ENCODE measurements around the gene DKKL1.

DKKL1 gene

GRCh38 chr19:49389406-49389805, 25.7 kb downstream of the DKKL1 start:
- Histone ChIP-seq H3K9ac (ENCODE audit: low read depth, low read length) (no peak overlapping the region), H3K27ac (ENCODE audit: low read depth, low read length) (no peak overlapping the region), H3K4me3 (ENCODE audit: low read depth, low read length) (no peak overlapping the region), H3K27me3 (ENCODE audit: control insufficient read depth, insufficient read depth, low read length) (no peaks in the 10 kb centered on the region), H3K9me3 (ENCODE audit: control insufficient read depth, insufficient read depth, low read length) (no peaks in the 10 kb centered on the region), H3K4me1 (ENCODE audit: control insufficient read depth, insufficient read depth, low read length) (no peaks in the 10 kb centered on the region), H3K36me3 (ENCODE audit: control insufficient read depth, insufficient read depth, low read length) (no peaks in the 10 kb centered on the region)

- Histone ChIP-seq H3K4me1 (ENCODE audit: control insufficient read depth, insufficient read depth, low read length) (no peaks in the 10 kb centered on the region), H3K9me3 (ENCODE audit: control insufficient read depth, insufficient read depth, low read length) (no peaks in the 10 kb centered on the region), H3K27ac (ENCODE audit: low read depth, low read length) (no peak overlapping the region), H3K4me3 (ENCODE audit: low read depth, low read length) (no peak overlapping the region), H3K27me3 (ENCODE audit: control insufficient read depth, insufficient read depth, low read length) (no peaks in the 10 kb centered on the region), H3K9ac (ENCODE audit: low read depth, low read length) (no peak overlapping the region), H3K36me3 (ENCODE audit: control insufficient read depth, insufficient read depth, low read length) (no peaks in the 10 kb centered on the region)
Measured at GRCh38 chr19:49390131-49390928, 26.7 kb downstream of the DKKL1 start.

GRCh38 chr19:49390929-49391359, 27.3 kb downstream of the DKKL1 start:
- H3K4me3 ChIP-seq (ENCODE audit: low read depth, low read length) = no peak overlapping the region

DNA sequence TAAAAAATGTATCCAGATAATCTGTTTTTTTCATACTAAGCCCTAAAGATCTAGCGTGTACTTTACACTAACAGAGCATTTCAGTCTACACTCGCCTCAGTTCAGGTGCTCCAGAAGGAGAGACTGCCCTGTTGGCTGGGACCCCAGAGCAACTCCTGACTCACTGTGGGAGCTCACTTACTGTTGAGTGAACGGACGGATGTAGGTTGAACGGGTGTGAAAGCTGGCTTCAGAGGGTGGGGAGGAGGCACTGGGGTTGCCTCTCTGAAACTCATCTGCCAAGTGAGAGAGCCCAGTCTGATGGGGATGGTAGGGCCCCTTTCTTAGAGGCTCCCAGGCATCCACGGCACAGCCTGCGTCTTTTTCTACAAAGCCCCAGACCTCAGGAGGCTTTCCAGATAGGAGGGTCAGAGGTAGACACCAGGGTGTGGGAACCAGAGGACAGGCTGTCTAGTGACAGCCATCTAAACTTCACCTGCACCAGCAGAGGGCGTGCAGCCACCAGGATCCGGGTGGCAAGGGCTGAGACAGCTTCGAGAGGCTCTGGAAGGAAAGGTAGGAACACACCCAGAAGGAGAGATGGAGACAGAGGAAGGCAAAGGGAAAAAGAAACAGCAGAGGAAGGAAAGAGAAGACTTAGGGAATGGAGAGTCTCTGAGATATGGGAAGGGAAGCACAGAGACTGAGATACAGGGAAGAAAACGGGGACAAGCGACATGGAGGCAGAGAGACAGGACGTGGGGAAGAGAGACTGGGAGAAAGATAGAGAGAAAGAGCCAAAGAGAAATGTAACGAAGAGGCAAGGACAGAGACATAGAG, 28.1 kb downstream of the DKKL1 start:
- Histone ChIP-seq H3K36me3 (ENCODE audit: control insufficient read depth, insufficient read depth, low read length) (no peaks in the 10 kb centered on the region), H3K27me3 (ENCODE audit: control insufficient read depth, insufficient read depth, low read length) (no peaks in the 10 kb centered on the region), H3K4me1 (ENCODE audit: control insufficient read depth, insufficient read depth, low read length) (peaks cover 3% of the 10 kb centered on the region; the same call in 1 of the 2 replicates), H3K9ac (ENCODE audit: low read depth, low read length) (no peak overlapping the region), H3K9me3 (ENCODE audit: control insufficient read depth, insufficient read depth, low read length) (no peaks in the 10 kb centered on the region), H3K27ac (ENCODE audit: low read depth, low read length) (no peak overlapping the region), H3K4me3 (ENCODE audit: low read depth, low read length) (no peak overlapping the region)

More at GRCh38 chr19:49390929-49391359, 27.3 kb downstream of the DKKL1 start:
- Histone ChIP-seq H3K36me3 (ENCODE audit: control insufficient read depth, insufficient read depth, low read length) (no peaks in the 10 kb centered on the region), H3K9me3 (ENCODE audit: control insufficient read depth, insufficient read depth, low read length) (no peaks in the 10 kb centered on the region), H3K9ac (ENCODE audit: low read depth, low read length) (no peak overlapping the region), H3K27ac (ENCODE audit: low read depth, low read length) (no peak overlapping the region), H3K27me3 (ENCODE audit: control insufficient read depth, insufficient read depth, low read length) (no peaks in the 10 kb centered on the region), H3K4me1 (ENCODE audit: control insufficient read depth, insufficient read depth, low read length) (peaks cover 3% of the 10 kb centered on the region; the same call in 1 of the 2 replicates)

GRCh38 chr19:49393881-49394280, 30.2 kb downstream of the DKKL1 start:
- no peak overlapping the region for H3K27ac ChIP-seq (ENCODE audit: low read depth, low read length)
- H3K36me3 ChIP-seq (ENCODE audit: control insufficient read depth, insufficient read depth, low read length) = no peaks in the 10 kb centered on the region
- H3K9ac ChIP-seq (ENCODE audit: low read depth, low read length) = no peak overlapping the region
- peaks cover 3% of the 10 kb centered on the region; the same call in 1 of the 2 replicates for H3K4me1 ChIP-seq (ENCODE audit: control insufficient read depth, insufficient read depth, low read length)
- H3K9me3 ChIP-seq (ENCODE audit: control insufficient read depth, insufficient read depth, low read length) = no peaks in the 10 kb centered on the region
- no peaks in the 10 kb centered on the region for H3K27me3 ChIP-seq (ENCODE audit: control insufficient read depth, insufficient read depth, low read length)
- no peak overlapping the region for H3K4me3 ChIP-seq (ENCODE audit: low read depth, low read length)

GRCh38 chr19:49395581-49396407, 32.1 kb downstream of the DKKL1 start:
- H3K9ac ChIP-seq (ENCODE audit: low read depth, low read length) = no peak overlapping the region
- H3K27me3 ChIP-seq (ENCODE audit: control insufficient read depth, insufficient read depth, low read length) = no peaks in the 10 kb centered on the region

GRCh38 chr19:49396738-49397505, 33.2 kb downstream of the DKKL1 start:
- H3K4me3 ChIP-seq (ENCODE audit: low read depth, low read length) = no peak overlapping the region
- no peaks in the 10 kb centered on the region for H3K27me3 ChIP-seq (ENCODE audit: control insufficient read depth, insufficient read depth, low read length)
- no peak overlapping the region for H3K27ac ChIP-seq (ENCODE audit: low read depth, low read length)
- H3K9ac ChIP-seq (ENCODE audit: low read depth, low read length) = no peak overlapping the region
- H3K9me3 ChIP-seq (ENCODE audit: control insufficient read depth, insufficient read depth, low read length) = no peaks in the 10 kb centered on the region
- H3K36me3 ChIP-seq (ENCODE audit: control insufficient read depth, insufficient read depth, low read length) = no peaks in the 10 kb centered on the region
- peaks cover 3% of the 10 kb centered on the region; the same call in 1 of the 2 replicates for H3K4me1 ChIP-seq (ENCODE audit: control insufficient read depth, insufficient read depth, low read length)

More at GRCh38 chr19:49395581-49396407, 32.1 kb downstream of the DKKL1 start:
- H3K4me1 ChIP-seq (ENCODE audit: control insufficient read depth, insufficient read depth, low read length) = peaks cover 3% of the 10 kb centered on the region; the same call in 1 of the 2 replicates
- H3K9me3 ChIP-seq (ENCODE audit: control insufficient read depth, insufficient read depth, low read length) = no peaks in the 10 kb centered on the region
- no peak overlapping the region for H3K4me3 ChIP-seq (ENCODE audit: low read depth, low read length)
- H3K27ac ChIP-seq (ENCODE audit: low read depth, low read length) = no peak overlapping the region
- H3K36me3 ChIP-seq (ENCODE audit: control insufficient read depth, insufficient read depth, low read length) = no peaks in the 10 kb centered on the region

GRCh38 chr19:49398001-49398615, 34.4 kb downstream of the DKKL1 start:
- Histone ChIP-seq H3K9ac (ENCODE audit: low read depth, low read length) (no peak overlapping the region), H3K27ac (ENCODE audit: low read depth, low read length) (no peak overlapping the region), H3K36me3 (ENCODE audit: control insufficient read depth, insufficient read depth, low read length) (no peaks in the 10 kb centered on the region), H3K4me3 (ENCODE audit: low read depth, low read length) (no peak overlapping the region), H3K9me3 (ENCODE audit: control insufficient read depth, insufficient read depth, low read length) (no peaks in the 10 kb centered on the region), H3K27me3 (ENCODE audit: control insufficient read depth, insufficient read depth, low read length) (no peaks in the 10 kb centered on the region), H3K4me1 (ENCODE audit: control insufficient read depth, insufficient read depth, low read length) (peaks cover 3% of the 10 kb centered on the region; the same call in 1 of the 2 replicates)

DNA sequence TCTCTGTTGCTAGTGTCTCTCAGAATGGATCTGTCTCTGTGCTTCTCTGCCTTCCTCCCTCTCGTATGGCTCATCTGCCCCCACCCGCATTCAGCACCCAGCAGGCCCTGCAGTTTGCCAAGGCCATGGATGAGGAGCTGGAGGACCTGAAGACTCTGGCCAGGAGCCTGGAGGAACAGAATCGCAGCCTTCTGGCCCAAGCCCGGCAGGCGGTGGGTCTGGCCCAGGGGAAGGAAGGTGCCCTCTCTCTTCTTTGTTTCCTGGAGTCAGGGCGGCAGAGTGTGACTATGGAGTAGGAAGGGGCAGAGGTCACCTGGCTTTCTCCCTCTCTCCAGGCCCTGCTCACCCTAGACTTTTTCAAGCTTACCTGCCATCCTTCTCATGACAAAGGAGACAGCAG, 35.3 kb downstream of the DKKL1 start:
- no peak overlapping the region for H3K27ac ChIP-seq (ENCODE audit: low read depth, low read length)
- H3K9me3 ChIP-seq (ENCODE audit: control insufficient read depth, insufficient read depth, low read length) = no peaks in the 10 kb centered on the region
- H3K27me3 ChIP-seq (ENCODE audit: control insufficient read depth, insufficient read depth, low read length) = no peaks in the 10 kb centered on the region
- peaks cover 10% of the 10 kb centered on the region for H3K4me1 ChIP-seq (ENCODE audit: control insufficient read depth, insufficient read depth, low read length)
- no peaks in the 10 kb centered on the region for H3K36me3 ChIP-seq (ENCODE audit: control insufficient read depth, insufficient read depth, low read length)
- no peak overlapping the region for H3K4me3 ChIP-seq (ENCODE audit: low read depth, low read length)
- H3K9ac ChIP-seq (ENCODE audit: low read depth, low read length) = no peak overlapping the region

DNA sequence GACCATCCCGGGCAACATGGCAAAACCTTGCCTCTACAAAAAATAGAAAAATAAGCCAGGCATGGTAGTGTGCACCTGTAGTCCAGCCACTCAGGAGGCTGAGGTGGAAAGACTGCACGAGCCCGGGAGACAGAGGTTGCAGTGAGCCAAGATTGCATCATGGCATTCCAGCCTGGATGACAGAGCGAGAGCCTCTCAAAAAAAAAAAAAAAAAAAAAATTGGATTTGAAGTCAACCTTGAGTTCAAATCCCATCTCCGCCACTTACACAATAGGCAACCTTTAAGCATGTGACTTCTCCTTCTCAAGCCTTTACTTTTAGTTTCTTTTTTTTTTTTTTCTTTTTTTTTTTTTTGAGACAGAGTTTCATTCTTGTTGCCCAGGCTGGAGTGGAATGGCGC, 36.4 kb downstream of the DKKL1 start:
- Histone ChIP-seq H3K4me3 (ENCODE audit: low read depth, low read length) (no peak overlapping the region), H3K4me1 (ENCODE audit: control insufficient read depth, insufficient read depth, low read length) (peaks cover 17% of the 10 kb centered on the region), H3K27ac (ENCODE audit: low read depth, low read length) (no peak overlapping the region), H3K9me3 (ENCODE audit: control insufficient read depth, insufficient read depth, low read length) (no peaks in the 10 kb centered on the region), H3K36me3 (ENCODE audit: control insufficient read depth, insufficient read depth, low read length) (no peaks in the 10 kb centered on the region), H3K9ac (ENCODE audit: low read depth, low read length) (no peak overlapping the region), H3K27me3 (ENCODE audit: control insufficient read depth, insufficient read depth, low read length) (no peaks in the 10 kb centered on the region)
